ENCODE measurements around the gene GBE1.

GRCh38 chr3:81544385-81544784 lies 217.1 kb downstream of the GBE1 start:
- TF ChIP-seq EP300 (IDR thresholded peaks at IDR 0.05), result no peak
- TF ChIP-seq CTCF (IDR thresholded peaks at IDR 0.05), result no peak

All from sigmoid colon (tissue), 4 donors.